ENCODE data around the gene MAS1L.

MAS1L gene

GRCh38 chr6:29462022-29462421 lies 25.7 kb downstream of the MAS1L start:
- Histone ChIP-seq H3K27me3 (ENCODE audit: control insufficient read depth in 3 of 3, insufficient read depth in 3 of 3, low read depth in 1 of 3, low read length in 3 of 3) (peaks cover 0 to 3% (median 0%) of the 10 kb centered on the region in 3 experiments), H2BK5ac (ENCODE audit: low read length) (no peak overlapping the region), H3K4ac (ENCODE audit: low read length) (no peak overlapping the region)

GRCh38 chr6:29461021-29461814 lies 26.5 kb downstream of the MAS1L start:
- H3K4ac ChIP-seq (ENCODE audit: low read length), result no peak overlapping the region
- no peaks in the 10 kb centered on the region for H3K79me1 ChIP-seq (ENCODE audit: low read depth, low read length)
- no peaks in the 10 kb centered on the region for H3K4me1 ChIP-seq (ENCODE audit: control insufficient read depth in 2 of 2, insufficient read depth in 1 of 2, low read depth in 1 of 2, low read length in 2 of 2)
- H4K8ac ChIP-seq (ENCODE audit: low read depth, low read length), result no peak overlapping the region
- no peak overlapping the region for H3K23ac ChIP-seq (ENCODE audit: low read depth, low read length, poor library complexity)
- no peak for DNase-seq (ENCODE audit: low spot score)
- H3K36me3 ChIP-seq (replicated peaks in 1 of 2; ENCODE audit: control insufficient read depth in 2 of 2, insufficient read depth in 2 of 2, low read length in 2 of 2), result no peaks in the 10 kb centered on the region
- no peak overlapping the region for H2BK12ac ChIP-seq (ENCODE audit: low read length)
- H3K27ac ChIP-seq (replicated peaks; ENCODE audit: low read length), result no peak overlapping the region
- WGBS, 2 donors (ENCODE audit: extremely low coverage in 2 of 2, insufficient read length in 2 of 2, insufficient replicate concordance in 1 of 2), result no CpG with 5 or more reads among the region's 5 CpGs
- H3K18ac ChIP-seq (ENCODE audit: low read length), result no peak overlapping the region
- H3K9me3 ChIP-seq (replicated peaks in 1 of 2; ENCODE audit: control insufficient read depth in 2 of 2, insufficient read depth in 1 of 2, low read depth in 1 of 2, low read length in 2 of 2), result no peaks in the 10 kb centered on the region
- H3K14ac ChIP-seq (ENCODE audit: low read length), result no peak overlapping the region
- no peak overlapping the region for H3K4me2 ChIP-seq (ENCODE audit: insufficient read depth, low read length, poor library complexity, severe bottlenecking)
- no peak overlapping the region for H2BK120ac ChIP-seq (ENCODE audit: low read depth, low read length)
- no peak overlapping the region for H2BK15ac ChIP-seq (ENCODE audit: low read length)
- no peak overlapping the region for H3K4me3 ChIP-seq (ENCODE audit: low read length in 2 of 2)
- no peak overlapping the region for H2AFZ ChIP-seq (ENCODE audit: low read length)
- no peak overlapping the region for H2BK5ac ChIP-seq (ENCODE audit: low read length)
- no peak overlapping the region for H2AK5ac ChIP-seq (ENCODE audit: low read depth, low read length)
- H4K91ac ChIP-seq (ENCODE audit: low read depth, low read length, poor library complexity), result no peak overlapping the region
- peaks cover 0 to 3% (median 0%) of the 10 kb centered on the region in 3 experiments for H3K27me3 ChIP-seq (ENCODE audit: control insufficient read depth in 3 of 3, insufficient read depth in 3 of 3, low read depth in 1 of 3, low read length in 3 of 3)
- no peak overlapping the region for H3K9ac ChIP-seq (ENCODE audit: low read depth, low read length, poor library complexity)

More at GRCh38 chr6:29462022-29462421, 25.7 kb downstream of the MAS1L start:
- no CpG with 5 or more reads among the region's 6 CpGs for WGBS, 2 donors (ENCODE audit: extremely low coverage in 2 of 2, insufficient read length in 2 of 2, insufficient replicate concordance in 1 of 2)
- H3K4me1 ChIP-seq (ENCODE audit: control insufficient read depth in 2 of 2, insufficient read depth in 1 of 2, low read depth in 1 of 2, low read length in 2 of 2), result no peaks in the 10 kb centered on the region
- H3K79me1 ChIP-seq (ENCODE audit: low read depth, low read length), result no peaks in the 10 kb centered on the region
- no peak overlapping the region for H3K9ac ChIP-seq (ENCODE audit: low read depth, low read length, poor library complexity)
- no peak overlapping the region for H3K14ac ChIP-seq (ENCODE audit: low read length)
- no peak overlapping the region for H2BK12ac ChIP-seq (ENCODE audit: low read length)
- no peak overlapping the region for H4K8ac ChIP-seq (ENCODE audit: low read depth, low read length)
- H2BK15ac ChIP-seq (ENCODE audit: low read length), result no peak overlapping the region
- no peak overlapping the region for H3K4me3 ChIP-seq (ENCODE audit: low read length in 2 of 2)
- H3K23ac ChIP-seq (ENCODE audit: low read depth, low read length, poor library complexity), result no peak overlapping the region
- no peak overlapping the region for H2AFZ ChIP-seq (ENCODE audit: low read length)
- no peak overlapping the region for H2AK5ac ChIP-seq (ENCODE audit: low read depth, low read length)
- no peak overlapping the region for H4K91ac ChIP-seq (ENCODE audit: low read depth, low read length, poor library complexity)
- DNase-seq (ENCODE audit: low spot score), result no peak
- H3K36me3 ChIP-seq (replicated peaks in 1 of 2; ENCODE audit: control insufficient read depth in 2 of 2, insufficient read depth in 2 of 2, low read length in 2 of 2), result no peaks in the 10 kb centered on the region
- H3K9me3 ChIP-seq (replicated peaks in 1 of 2; ENCODE audit: control insufficient read depth in 2 of 2, insufficient read depth in 1 of 2, low read depth in 1 of 2, low read length in 2 of 2), result no peaks in the 10 kb centered on the region
- H3K18ac ChIP-seq (ENCODE audit: low read length), result no peak overlapping the region
- no peak overlapping the region for H3K4me2 ChIP-seq (ENCODE audit: insufficient read depth, low read length, poor library complexity, severe bottlenecking)
- H3K27ac ChIP-seq (replicated peaks; ENCODE audit: low read length), result no peak overlapping the region
- H2BK120ac ChIP-seq (ENCODE audit: low read depth, low read length), result no peak overlapping the region

DNA sequence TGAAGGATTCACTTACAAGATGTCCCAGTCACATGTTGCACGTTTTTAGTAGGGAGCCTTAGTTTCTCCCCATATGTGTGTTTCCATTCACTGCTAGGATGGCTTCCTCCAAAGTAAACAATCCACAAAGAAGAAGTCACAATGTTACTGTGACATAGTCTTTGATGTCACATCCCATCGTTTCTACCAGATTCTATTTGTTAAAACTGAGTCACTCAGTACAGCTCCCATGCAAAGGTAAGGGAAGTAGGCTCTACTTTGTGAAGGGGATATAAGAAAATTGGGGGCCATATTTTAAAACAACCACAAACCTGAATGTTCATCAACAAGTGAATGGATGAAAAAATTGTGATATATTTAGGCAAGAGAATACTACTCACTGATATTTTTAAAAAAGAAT lies 30.8 kb downstream of the MAS1L start, which contains the start of the genes OR11A1 and OR2H1:
Gene OR11A1 (minus strand): TSS at position 101 of the 400 bp plus-strand sequence. CDS start 29,430 bp downstream, outside the sequence.
Gene OR2H1 (plus strand): TSS at position 185 of the 400 bp plus-strand sequence. CDS start 4,615 bp downstream, outside the sequence.
- Histone ChIP-seq H3K4ac (ENCODE audit: low read length) (no peak within 1 kb of the TSS), H3K23ac (ENCODE audit: low read depth, low read length, poor library complexity) (no peak within 1 kb of the TSS), H4K8ac (ENCODE audit: low read depth, low read length) (no peak within 1 kb of the TSS), H3K9me3 (replicated peaks in 1 of 2; ENCODE audit: control insufficient read depth in 2 of 2, insufficient read depth in 1 of 2, low read depth in 1 of 2, low read length in 2 of 2) (no peaks in the 10 kb centered on the region), H3K9ac (ENCODE audit: low read depth, low read length, poor library complexity) (no peak within 1 kb of the TSS), H3K4me1 (ENCODE audit: control insufficient read depth in 2 of 2, insufficient read depth in 1 of 2, low read depth in 1 of 2, low read length in 2 of 2) (no peaks in the 10 kb centered on the region), H3K4me3 (ENCODE audit: low read length in 2 of 2) (no peak within 1 kb of the TSS), H3K4me2 (ENCODE audit: insufficient read depth, low read length, poor library complexity, severe bottlenecking) (no peak within 1 kb of the TSS), H2BK120ac (ENCODE audit: low read depth, low read length) (no peak within 1 kb of the TSS), H4K91ac (ENCODE audit: low read depth, low read length, poor library complexity) (no peak within 1 kb of the TSS), H3K27ac (replicated peaks; ENCODE audit: low read length) (no peak within 1 kb of the TSS), H2BK5ac (ENCODE audit: low read length) (no peak within 1 kb of the TSS), H2BK12ac (ENCODE audit: low read length) (no peak within 1 kb of the TSS), H3K79me1 (ENCODE audit: low read depth, low read length) (no peaks in the 10 kb centered on the region), H2AK5ac (ENCODE audit: low read depth, low read length) (no peak within 1 kb of the TSS), H2BK15ac (ENCODE audit: low read length) (no peak within 1 kb of the TSS), H3K14ac (ENCODE audit: low read length) (no peak within 1 kb of the TSS), H3K27me3 (ENCODE audit: control insufficient read depth in 3 of 3, insufficient read depth in 3 of 3, low read depth in 1 of 3, low read length in 3 of 3) (peaks cover 0 to 3% (median 0%) of the 10 kb centered on the region in 3 experiments), H3K36me3 (replicated peaks in 1 of 2; ENCODE audit: control insufficient read depth in 2 of 2, insufficient read depth in 2 of 2, low read length in 2 of 2) (no peaks in the 10 kb centered on the region), H3K18ac (ENCODE audit: low read length) (no peak within 1 kb of the TSS), H2AFZ (ENCODE audit: low read length) (no peak within 1 kb of the TSS)
- no CpG with 5 or more reads among the region's 2 CpGs for WGBS, 2 donors (ENCODE audit: extremely low coverage in 2 of 2, insufficient read length in 2 of 2, insufficient replicate concordance in 1 of 2)
- DNase-seq (ENCODE audit: low spot score), result no peak

DNA sequence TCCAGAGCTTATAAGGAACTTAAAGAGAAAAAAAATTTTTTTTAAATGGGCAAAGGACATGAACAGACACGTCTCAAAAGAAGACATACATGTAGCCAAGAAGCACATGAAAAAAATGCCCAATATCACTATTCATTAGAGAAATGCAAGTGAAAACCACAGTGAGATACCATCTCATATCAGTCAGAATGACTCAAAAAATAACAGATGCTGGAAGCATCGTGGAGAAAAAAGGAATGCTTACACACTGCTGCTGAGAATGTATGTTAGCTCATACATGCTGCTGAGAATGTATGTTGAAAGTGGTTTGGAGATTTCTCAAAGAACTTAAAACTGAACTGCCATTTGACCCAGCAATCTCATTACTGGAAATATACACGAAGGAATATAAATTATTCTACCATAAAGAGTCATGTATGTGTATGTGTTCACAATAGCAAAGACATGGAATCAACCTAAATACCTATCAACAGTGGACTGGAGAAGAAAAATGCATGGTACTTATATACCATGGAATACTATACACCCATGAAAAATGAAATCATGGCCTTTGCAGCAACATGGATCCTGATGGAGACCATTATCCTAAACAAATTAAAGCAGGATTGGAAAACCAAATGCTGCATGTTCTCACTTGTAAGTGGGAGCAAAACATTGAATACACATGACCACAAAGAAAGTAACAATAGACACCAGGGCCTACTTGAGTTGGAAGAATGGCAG lies 36.1 kb downstream of the MAS1L start:
- H3K4me1 ChIP-seq (ENCODE audit: control insufficient read depth in 2 of 2, insufficient read depth in 1 of 2, low read depth in 1 of 2, low read length in 2 of 2), result peaks cover 2 to 3% of the 10 kb centered on the region in 2 donors
- H2AK5ac ChIP-seq (ENCODE audit: low read depth, low read length), result no peak overlapping the region
- no peak overlapping the region for H2BK5ac ChIP-seq (ENCODE audit: low read length)
- H3K4ac ChIP-seq (ENCODE audit: low read length), result no peak overlapping the region
- no peak overlapping the region for H3K4me3 ChIP-seq (ENCODE audit: low read length in 2 of 2)
- no peaks in the 10 kb centered on the region for H3K36me3 ChIP-seq (replicated peaks in 1 of 2; ENCODE audit: control insufficient read depth in 2 of 2, insufficient read depth in 2 of 2, low read length in 2 of 2)
- no peak overlapping the region for H2AFZ ChIP-seq (ENCODE audit: low read length)
- H3K9me3 ChIP-seq (replicated peaks in 1 of 2; ENCODE audit: control insufficient read depth in 2 of 2, insufficient read depth in 1 of 2, low read depth in 1 of 2, low read length in 2 of 2), result peaks cover 0 to 2% of the 10 kb centered on the region in 2 donors
- H2BK120ac ChIP-seq (ENCODE audit: low read depth, low read length), result no peak overlapping the region
- no peak overlapping the region for H3K27ac ChIP-seq (replicated peaks; ENCODE audit: low read length)
- H3K14ac ChIP-seq (ENCODE audit: low read length), result no peak overlapping the region
- no peak overlapping the region for H3K9ac ChIP-seq (ENCODE audit: low read depth, low read length, poor library complexity)
- H2BK12ac ChIP-seq (ENCODE audit: low read length), result no peak overlapping the region
- H4K91ac ChIP-seq (ENCODE audit: low read depth, low read length, poor library complexity), result no peak overlapping the region
- no peak overlapping the region for H3K4me2 ChIP-seq (ENCODE audit: insufficient read depth, low read length, poor library complexity, severe bottlenecking)
- WGBS, 2 donors (ENCODE audit: extremely low coverage in 2 of 2, insufficient read length in 2 of 2, insufficient replicate concordance in 1 of 2), result no CpG with 5 or more reads among the region's 3 CpGs
- no peak overlapping the region for H2BK15ac ChIP-seq (ENCODE audit: low read length)
- no peaks in the 10 kb centered on the region for H3K79me1 ChIP-seq (ENCODE audit: low read depth, low read length)
- H4K8ac ChIP-seq (ENCODE audit: low read depth, low read length), result no peak overlapping the region
- no peak overlapping the region for H3K23ac ChIP-seq (ENCODE audit: low read depth, low read length, poor library complexity)
- H3K18ac ChIP-seq (ENCODE audit: low read length), result no peak overlapping the region
- DNase-seq (ENCODE audit: low spot score), result no peak
- H3K27me3 ChIP-seq (ENCODE audit: control insufficient read depth in 3 of 3, insufficient read depth in 3 of 3, low read depth in 1 of 3, low read length in 3 of 3), result no peaks in the 10 kb centered on the region

Measured in neuronal stem cell (in vitro differentiated cells).